Breast epithelium (tissue), 4 donors: ENCODE data around the gene NTN3. TPM values are rescaled to one million over a fixed set of nuclear protein-coding genes. Genes with fewer than 3 reads are reported as not detected.

Experiments used
- DNase-seq, 2 donors: peaks; one replicate each; pipeline ENCODE4 v3.0.0-alpha.2; 2019; ENCODE audit warnings: low spot score in 2 of 2
- H3K27ac ChIP-seq, 2 donors: fragments of 200-600 bp; sonication (generic) in 1 of 2; one replicate each; pipeline ENCODE4 v1.5.1; 2016 to 2019; ENCODE audit warnings: mild to moderate bottlenecking in 1 of 2
- H3K27me3 ChIP-seq, 2 donors: fragments of 200-600 bp; sonication (generic) in 1 of 2; one replicate each; pipeline versions ENCODE4 v1.5.1 to v1.6.0; 2017 to 2019; ENCODE audit warnings: control low read depth in 1 of 2, mild to moderate bottlenecking in 1 of 2
- H3K36me3 ChIP-seq: fragments of 200-600 bp; one replicate; pipeline ENCODE4 v1.5.1; 2019
- H3K4me1 ChIP-seq, 2 donors: fragments of 200-600 bp; sonication (generic); one replicate each; pipeline ENCODE4 v1.5.1; 2016 to 2019; ENCODE audit warnings: control low read depth in 1 of 2
- H3K4me3 ChIP-seq, 3 donors: fragments of 200-600 bp; sonication (generic); 1 replicate in 2 of 3; 2 replicates in 1 of 3; pipeline ENCODE4 v1.5.1; 2016 to 2019; ENCODE audit warnings: mild to moderate bottlenecking in 3 of 3, moderate library complexity in 2 of 3
- H3K9me3 ChIP-seq, 2 donors: fragments of 200-600 bp; sonication (generic) in 1 of 2; one replicate each; pipeline ENCODE4 v1.5.1; 2016 to 2019; ENCODE audit warnings: control low read depth in 1 of 2
- POLR2A ChIP-seq: fragments of 450-650 bp; IDR thresholded peaks from one replicate; pipeline ENCODE4 v1.6.1; 2016; ENCODE audit warnings: antibody characterized with exemption, mild to moderate bottlenecking, moderate library complexity
- POLR2AphosphoS5 ChIP-seq, 3 donors: sonication (generic); formaldehyde crosslinking; IDR thresholded peaks; one replicate each; pipeline ENCODE4 v1.6.1; 2017; ENCODE audit warnings: antibody characterized with exemption in 3 of 3
- intact Hi-C: fragments of 100-400 bp; cut with DNase I; formaldehyde crosslinking; loops from one replicate; pipeline ENCODE4 v1.15.1; 2023; ENCODE audit warnings: low total_unique reads
- total RNA-seq, 3 donors: library from RNA; depleted of rRNA; stranded (reverse); fragments of >200 nt; gene quantifications; one replicate each; pipeline ENCODE4 v1.1.0, GENCODE V29; 2016
- TF ChIP-seq, protein P1 (sequence below), 3 donors: fragments of 450-650 bp; IDR thresholded peaks; one replicate each; pipeline ENCODE4 v1.5.1; 2016 to 2017; ENCODE audit warnings: antibody characterized with exemption in 3 of 3, mild to moderate bottlenecking in 3 of 3, moderate library complexity in 3 of 3

Gene NTN3
- total RNA-seq, 3 donors from 2014 or later: not detected

- no peak for DNase-seq
- H3K27ac ChIP-seq: peak overlapping the region in 1 of 2 donors; percentile 32
- intact Hi-C loops: no loop called here
- TF ChIP-seq POLR2AphosphoS5 (IDR thresholded peaks at IDR 0.05) (no peak), POLR2A (no peak)
- TF ChIP-seq, protein P1, sequence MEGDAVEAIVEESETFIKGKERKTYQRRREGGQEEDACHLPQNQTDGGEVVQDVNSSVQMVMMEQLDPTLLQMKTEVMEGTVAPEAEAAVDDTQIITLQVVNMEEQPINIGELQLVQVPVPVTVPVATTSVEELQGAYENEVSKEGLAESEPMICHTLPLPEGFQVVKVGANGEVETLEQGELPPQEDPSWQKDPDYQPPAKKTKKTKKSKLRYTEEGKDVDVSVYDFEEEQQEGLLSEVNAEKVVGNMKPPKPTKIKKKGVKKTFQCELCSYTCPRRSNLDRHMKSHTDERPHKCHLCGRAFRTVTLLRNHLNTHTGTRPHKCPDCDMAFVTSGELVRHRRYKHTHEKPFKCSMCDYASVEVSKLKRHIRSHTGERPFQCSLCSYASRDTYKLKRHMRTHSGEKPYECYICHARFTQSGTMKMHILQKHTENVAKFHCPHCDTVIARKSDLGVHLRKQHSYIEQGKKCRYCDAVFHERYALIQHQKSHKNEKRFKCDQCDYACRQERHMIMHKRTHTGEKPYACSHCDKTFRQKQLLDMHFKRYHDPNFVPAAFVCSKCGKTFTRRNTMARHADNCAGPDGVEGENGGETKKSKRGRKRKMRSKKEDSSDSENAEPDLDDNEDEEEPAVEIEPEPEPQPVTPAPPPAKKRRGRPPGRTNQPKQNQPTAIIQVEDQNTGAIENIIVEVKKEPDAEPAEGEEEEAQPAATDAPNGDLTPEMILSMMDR (IDR thresholded peaks at IDR 0.05): no peak
- H3K4me1 ChIP-seq: peaks cover 14 to 22% of the 10 kb centered on the region in 2 donors
- no peak overlapping the region for H3K4me3 ChIP-seq
- H3K36me3 ChIP-seq: no peaks in the 10 kb centered on the region
- no peaks in the 10 kb centered on the region for H3K27me3 ChIP-seq
- H3K9me3 ChIP-seq: no peaks in the 10 kb centered on the region
Measured at GRCh38 chr16:2501946-2502895, 31.1 kb downstream of the NTN3 start.

DNA sequence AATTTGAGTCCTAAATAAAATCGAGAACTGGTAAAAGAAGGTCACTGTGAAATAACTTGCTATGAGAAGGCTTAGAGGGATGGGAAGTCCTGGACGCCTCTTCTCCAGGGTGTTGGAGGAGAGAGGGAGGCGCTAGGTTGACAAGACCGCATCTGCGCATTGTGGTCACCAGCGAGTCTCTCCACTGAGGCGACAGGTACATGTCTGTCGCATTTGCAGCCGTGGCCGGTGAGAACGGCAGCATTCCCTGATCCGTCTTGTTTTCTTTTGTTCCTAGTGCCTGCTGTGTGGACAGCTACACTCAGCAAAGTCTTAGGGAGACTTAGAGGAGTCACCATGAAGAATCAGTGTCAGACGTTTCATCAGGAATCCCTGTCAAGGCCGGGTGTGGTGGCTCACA, 34.6 kb downstream of the NTN3 start:
- TF ChIP-seq POLR2AphosphoS5 (IDR thresholded peaks at IDR 0.05): no peak
- TF ChIP-seq POLR2A: no peak
- TF ChIP-seq, protein P1 (IDR thresholded peaks at IDR 0.05): no peak
- Histone ChIP-seq H3K9me3 (no peaks in the 10 kb centered on the region), H3K4me1 (peaks cover 0 to 4% of the 10 kb centered on the region in 2 donors), H3K27me3 (no peaks in the 10 kb centered on the region), H3K4me3 (no peak overlapping the region), H3K27ac (no peak overlapping the region), H3K36me3 (no peaks in the 10 kb centered on the region)
- no peak for DNase-seq
- intact Hi-C loops: no loop called here

DNA sequence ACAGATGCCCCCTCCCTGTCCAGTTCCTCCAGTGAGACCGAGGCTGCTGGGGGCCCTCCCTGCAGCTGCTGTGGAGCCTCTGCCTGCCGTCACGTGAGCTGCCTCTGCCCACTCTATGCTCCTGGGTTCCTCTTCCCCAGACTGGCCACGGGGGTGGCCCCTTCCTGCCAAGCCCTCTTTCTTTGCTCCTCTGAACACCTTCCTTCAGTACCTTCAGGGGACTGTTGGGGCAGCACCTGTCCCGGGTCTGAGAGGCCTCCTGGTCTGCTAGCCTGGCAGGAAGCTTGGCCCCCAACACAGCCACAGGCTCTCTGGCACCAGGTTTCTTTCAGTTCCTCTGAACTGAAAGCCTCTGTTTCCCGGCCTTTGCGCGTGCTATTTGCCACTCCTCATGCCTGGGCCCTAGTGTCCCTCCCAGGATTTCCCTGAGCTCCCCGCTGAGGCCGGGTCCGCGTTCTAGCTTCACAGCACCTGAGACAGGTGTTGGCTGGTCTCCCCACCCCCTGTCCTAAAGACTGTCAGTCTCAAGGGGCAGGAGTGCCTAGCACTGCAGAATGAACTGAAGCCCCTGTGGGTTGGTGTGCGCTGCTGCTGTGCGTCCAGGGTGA, 36.1 kb downstream of the NTN3 start:
- DNase-seq: no peak
- Histone ChIP-seq H3K9me3 (no peaks in the 10 kb centered on the region), H3K36me3 (no peaks in the 10 kb centered on the region), H3K27me3 (no peaks in the 10 kb centered on the region), H3K4me3 (no peak overlapping the region), H3K27ac (peak overlapping the region; percentile 9 to 54), H3K4me1 (peaks cover 0 to 4% of the 10 kb centered on the region in 2 donors)
- intact Hi-C loops: no loop called here
- TF ChIP-seq, protein P1 (IDR thresholded peaks at IDR 0.05): no peak
- no peak for TF ChIP-seq POLR2A
- no peak for TF ChIP-seq POLR2AphosphoS5 (IDR thresholded peaks at IDR 0.05)

- intact Hi-C loops: no loop called here
- Histone ChIP-seq H3K4me3 (no peak overlapping the region), H3K27ac (peak overlapping the region; percentile 9 to 54), H3K36me3 (no peaks in the 10 kb centered on the region), H3K4me1 (peaks cover 0 to under 1% of the 10 kb centered on the region in 2 donors), H3K9me3 (no peaks in the 10 kb centered on the region), H3K27me3 (no peaks in the 10 kb centered on the region)
- DNase-seq: no peak
- TF ChIP-seq, protein P1 (IDR thresholded peaks at IDR 0.05): no peak
- no peak for TF ChIP-seq POLR2A
- TF ChIP-seq POLR2AphosphoS5 (IDR thresholded peaks at IDR 0.05): no peak
Measured at GRCh38 chr16:2507665-2508064, 36.6 kb downstream of the NTN3 start.
